ENCODE results near the gene GADD45GIP1. TPM values are rescaled to one million over a fixed set of nuclear protein-coding genes. Genes with fewer than 3 reads are reported as not detected.

Gene GADD45GIP1
- total and polyA plus RNA-seq, 10 of the 15 experiments (the other 5 are each of a cell fraction or from before 2014, with no cell fraction given): 5.1 to 136 (median 30.1) TPM

- TF ChIP-seq CEBPZ (IDR thresholded peaks at IDR 0.05; ENCODE audit: low read depth, low read length): no peak
- peak; percentile 73 for TF ChIP-seq ATF7 (IDR thresholded peaks at IDR 0.05; ENCODE audit: low read depth)
- TF ChIP-seq MXI1 (IDR thresholded peaks at IDR 0.05; ENCODE audit: low read depth, low read length): peak; percentile 67
- peak; percentile 45; the same call in 1 of the 2 replicates for TF ChIP-seq USF2 (IDR thresholded peaks at IDR 0.05; ENCODE audit: borderline replicate concordance, low read depth, low read length)
- TF ChIP-seq ZNF384 (IDR thresholded peaks at IDR 0.05; ENCODE audit: borderline replicate concordance, low read depth, low read length): no peak
- TF ChIP-seq NFYB (IDR thresholded peaks at IDR 0.05; ENCODE audit: insufficient read depth, low read depth, low read length): no peak
- no peak for TF ChIP-seq HCFC1 (IDR thresholded peaks at IDR 0.05; ENCODE audit: low read length)
- no peak for TF ChIP-seq ZBED1 (IDR thresholded peaks at IDR 0.05; ENCODE audit: borderline replicate concordance)
- peak; percentile 51 for TF ChIP-seq SKIL (IDR thresholded peaks at IDR 0.05; ENCODE audit: low read depth, poor library complexity, severe bottlenecking)
- no peak for TF ChIP-seq KAT2A (conservative IDR thresholded peaks at IDR 0.05; ENCODE audit: control insufficient read depth, low read depth, low read length)
- no peak for TF ChIP-seq PML (IDR thresholded peaks at IDR 0.05; ENCODE audit: low read length)
- no peak for TF ChIP-seq NR2C2 (IDR thresholded peaks at IDR 0.05; ENCODE audit: borderline replicate concordance, control insufficient read depth, insufficient read length, low read depth)
- peak; percentile 77 for TF ChIP-seq MEF2B (IDR thresholded peaks at IDR 0.05; ENCODE audit: partially characterized antibody, poor library complexity, severe bottlenecking)
- TF ChIP-seq POLR2AphosphoS2 (IDR thresholded peaks at IDR 0.05; ENCODE audit: low read depth, low read length): no peak
- TF ChIP-seq NBN (IDR thresholded peaks at IDR 0.05): peak; percentile 85; the same call in 1 of the 2 replicates
- no peak for TF ChIP-seq DPF2 (IDR thresholded peaks at IDR 0.05)
- TF ChIP-seq SMARCA5 (IDR thresholded peaks at IDR 0.05): no peak
- no peak for TF ChIP-seq YBX1 (IDR thresholded peaks at IDR 0.05)
- peak; percentile 82; the same call in 1 of the 2 replicates for TF ChIP-seq MLLT1 (IDR thresholded peaks at IDR 0.05)
- TF ChIP-seq IKZF2 (IDR thresholded peaks at IDR 0.05): peak; percentile 20 to 23; a peak in 2 of 4 replicates
These were observed 28.2 kb upstream of the GADD45GIP1 start (continued) for GRCh38 chr19:12985049-12985776.
